Measurements from ENCODE around the gene CER1.

The CER1 gene

GRCh38 chr9:14756291-14756690, 33.8 kb upstream of the CER1 start:
- no peak overlapping the region for H3K27ac ChIP-seq
- no peak for TF ChIP-seq ZFX (IDR thresholded peaks at IDR 0.05)
- no peak for TF ChIP-seq CTCF (conservative IDR thresholded peaks at IDR 0.05)

GRCh38 chr9:14752871-14753270, 30.3 kb upstream of the CER1 start:
- TF ChIP-seq CTCF (conservative IDR thresholded peaks at IDR 0.05) (no peak), ZFX (IDR thresholded peaks at IDR 0.05) (no peak)
- H3K27ac ChIP-seq, result no peak overlapping the region

GRCh38 chr9:14752271-14752670, 29.7 kb upstream of the CER1 start:
- no peak overlapping the region for H3K27ac ChIP-seq
- no peak for TF ChIP-seq CTCF (conservative IDR thresholded peaks at IDR 0.05)
- TF ChIP-seq ZFX (IDR thresholded peaks at IDR 0.05), result no peak

- no peak for TF ChIP-seq ZFX (IDR thresholded peaks at IDR 0.05)
- TF ChIP-seq CTCF (conservative IDR thresholded peaks at IDR 0.05), result no peak
- no peak overlapping the region for H3K27ac ChIP-seq
These were observed 28.3 kb upstream of the CER1 start for GRCh38 chr9:14750821-14751220.

- no peak for TF ChIP-seq CTCF (conservative IDR thresholded peaks at IDR 0.05)
- TF ChIP-seq ZFX (IDR thresholded peaks at IDR 0.05), result no peak
- no peak overlapping the region for H3K27ac ChIP-seq
These were observed 27.2 kb upstream of the CER1 start for GRCh38 chr9:14749741-14750211.

- H3K27ac ChIP-seq, result no peak overlapping the region
- no peak for TF ChIP-seq ZFX (IDR thresholded peaks at IDR 0.05)
- TF ChIP-seq CTCF (conservative IDR thresholded peaks at IDR 0.05), result no peak
These were observed 25.8 kb upstream of the CER1 start for GRCh38 chr9:14748373-14748772.

GRCh38 chr9:14747111-14747510, 24.6 kb upstream of the CER1 start:
- TF ChIP-seq CTCF (conservative IDR thresholded peaks at IDR 0.05), result no peak
- TF ChIP-seq ZFX (IDR thresholded peaks at IDR 0.05), result no peak
- no peak overlapping the region for H3K27ac ChIP-seq

Data from C4-2B (cell line).